IgD-negative memory B cell (primary cell): ENCODE data around the gene SCYL3. TPM values are rescaled to one million over a fixed set of nuclear protein-coding genes. Genes with fewer than 3 reads are reported as not detected.
"Not testable (repeated sequence)": the region's sequence is repeated elsewhere in the genome, so short reads cannot be mapped to it uniquely, and the experiment has no call there.

Source experiments
- H3K27ac Mint-ChIP-seq, 3 donors: one replicate each; pipeline ENCODE4 v1.8.0; 2020 to 2022; ENCODE audit warnings: mild to moderate bottlenecking in 3 of 3, mixed read lengths in 3 of 3, moderate library complexity in 1 of 3
- H3K27me3 Mint-ChIP-seq: one replicate; pipeline ENCODE4 v1.8.0; 2021; ENCODE audit warnings: mixed read lengths
- H3K36me3 Mint-ChIP-seq: one replicate; pipeline ENCODE4 v1.8.0; 2020; ENCODE audit warnings: mild to moderate bottlenecking, mixed read lengths
- H3K4me1 Mint-ChIP-seq, 3 donors: one replicate each; pipeline ENCODE4 v1.8.0; 2020 to 2022; ENCODE audit warnings: mixed read lengths in 3 of 3, mild to moderate bottlenecking in 1 of 3
- H3K4me3 Mint-ChIP-seq, 4 donors: one replicate each; pipeline ENCODE4 v1.8.0; 2020 to 2022; ENCODE audit warnings: mild to moderate bottlenecking in 4 of 4, mixed read lengths in 4 of 4, moderate library complexity in 3 of 4
- H3K9me3 Mint-ChIP-seq, 3 donors: one replicate each; pipeline ENCODE4 v1.8.0; 2020 to 2021; ENCODE audit warnings: mixed read lengths in 3 of 3, mild to moderate bottlenecking in 1 of 3
- polyA plus RNA-seq: library from polyadenylated mRNA; unstranded; fragments of 300-500 nt; fragmentation: Illumina TruSeq; gene quantifications from one replicate; pipeline ENCODE4 v1.2.3, GENCODE V29; 2021

The SCYL3 gene
- polyA plus RNA-seq, 1 donor from 2014 or later = 15.1 TPM

DNA sequence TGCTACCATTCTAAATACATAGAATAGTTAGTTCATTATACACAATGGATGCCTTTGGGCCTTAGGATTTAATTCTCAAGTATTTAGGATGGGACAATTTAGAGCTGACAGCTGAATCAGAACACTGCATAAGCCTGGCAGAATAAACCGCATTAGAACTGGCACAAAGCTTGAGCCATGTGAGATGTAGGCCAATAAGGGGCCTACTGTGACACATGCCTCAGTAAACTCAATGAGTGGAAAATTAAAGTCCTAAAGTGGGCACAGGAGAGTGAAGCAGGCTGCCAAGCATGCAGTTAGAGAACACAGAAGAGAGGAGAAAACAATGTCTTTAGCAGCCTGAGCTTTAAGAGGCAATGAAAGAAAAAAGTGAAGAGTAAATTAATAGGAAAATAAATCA, 24.3 kb downstream of the SCYL3 start:
- H3K27me3 Mint-ChIP-seq = no peaks in the 10 kb centered on the region
- H3K36me3 Mint-ChIP-seq = peaks cover 23% of the 10 kb centered on the region
- H3K27ac Mint-ChIP-seq = no peak overlapping the region
- H3K9me3 Mint-ChIP-seq = no peaks in the 10 kb centered on the region
- H3K4me1 Mint-ChIP-seq = peaks cover 15 to 22% (median 17%) of the 10 kb centered on the region in 3 donors
- H3K4me3 Mint-ChIP-seq = no peak overlapping the region

DNA sequence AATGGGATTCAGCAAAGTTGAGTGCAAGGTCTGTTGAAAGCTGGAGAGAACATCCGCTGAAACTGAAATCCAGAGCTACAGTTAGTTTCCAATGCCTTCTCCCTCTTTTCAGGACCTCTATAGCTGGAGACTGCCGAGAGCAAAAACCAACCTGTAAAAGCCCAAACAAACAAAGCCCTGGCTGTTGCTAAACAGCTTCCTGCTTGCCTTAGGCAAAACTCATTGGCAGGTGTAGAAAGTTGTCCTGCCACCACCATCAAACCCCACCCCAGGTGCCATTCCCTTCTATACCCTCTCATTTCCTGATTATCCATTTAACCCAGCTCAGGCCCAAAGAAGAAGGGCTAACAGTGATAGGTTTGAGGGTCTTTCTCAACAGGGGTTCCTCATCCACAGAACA, 24.7 kb downstream of the SCYL3 start:
- Mint-ChIP-seq H3K4me1 (peaks cover 11 to 19% (median 13%) of the 10 kb centered on the region in 3 donors), H3K36me3 (peaks cover 23% of the 10 kb centered on the region), H3K4me3 (no peak overlapping the region), H3K27ac (no peak overlapping the region), H3K9me3 (no peaks in the 10 kb centered on the region), H3K27me3 (no peaks in the 10 kb centered on the region)

DNA sequence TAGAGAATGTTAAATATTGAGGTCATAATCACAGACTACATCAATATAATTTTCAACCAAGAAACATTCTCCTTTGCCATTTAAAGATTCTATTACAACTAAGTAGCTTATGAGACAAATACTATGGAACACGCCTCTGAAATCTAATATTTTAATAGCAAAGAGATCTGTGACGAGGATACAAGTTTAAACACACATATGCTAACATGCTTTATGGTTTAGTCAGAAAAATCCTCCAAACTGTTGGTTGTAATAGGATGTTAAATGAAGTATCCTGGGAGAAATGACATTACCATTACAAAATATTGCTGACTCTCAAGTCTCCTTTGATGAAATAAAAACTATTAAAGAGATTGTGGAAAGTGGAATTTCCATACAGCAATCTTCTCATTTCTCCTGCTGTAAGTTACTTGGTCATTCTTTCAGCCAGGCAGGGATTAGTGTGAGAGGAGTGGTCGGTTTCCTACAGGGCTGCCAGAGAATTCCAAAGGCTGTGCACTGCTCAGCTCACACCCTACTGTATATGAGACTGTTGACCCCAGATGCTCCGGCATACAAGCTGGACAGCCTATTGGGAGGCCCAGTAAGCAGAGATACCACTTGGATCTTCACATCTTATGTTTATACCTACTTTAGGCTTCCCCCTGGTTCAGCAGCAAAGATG, 26.6 kb downstream of the SCYL3 start:
- Mint-ChIP-seq H3K9me3 (no peaks in the 10 kb centered on the region), H3K27me3 (no peaks in the 10 kb centered on the region), H3K4me3 (no peak overlapping the region), H3K4me1 (peaks cover 0 to 11% (median 0%) of the 10 kb centered on the region in 3 donors), H3K27ac (no peak overlapping the region), H3K36me3 (peaks cover 15% of the 10 kb centered on the region)

DNA sequence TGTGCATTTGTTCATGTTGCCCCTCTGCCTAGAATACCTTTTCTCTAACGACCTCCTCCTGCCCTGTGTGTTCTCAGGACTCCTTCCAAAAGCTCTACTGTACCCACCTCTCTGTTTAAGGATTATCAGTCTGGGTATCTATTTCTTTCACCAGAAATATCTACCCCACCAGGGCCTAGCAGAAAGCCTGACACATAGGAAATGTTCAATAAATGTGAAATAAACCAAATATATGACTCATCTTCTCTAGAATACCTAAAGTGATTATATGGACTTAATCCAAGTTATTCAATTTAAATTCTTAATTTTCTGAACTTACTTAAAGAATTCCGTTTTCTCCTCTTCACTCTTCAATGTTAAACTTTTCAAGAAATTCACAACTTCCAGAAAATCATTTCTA, 27.1 kb downstream of the SCYL3 start:
- H3K27me3 Mint-ChIP-seq = no peaks in the 10 kb centered on the region
- H3K36me3 Mint-ChIP-seq = peaks cover 13% of the 10 kb centered on the region
- H3K4me3 Mint-ChIP-seq = no peak overlapping the region
- H3K4me1 Mint-ChIP-seq = peaks cover 0 to 11% (median 0%) of the 10 kb centered on the region in 3 donors
- no peak overlapping the region for H3K27ac Mint-ChIP-seq
- no peaks in the 10 kb centered on the region for H3K9me3 Mint-ChIP-seq

DNA sequence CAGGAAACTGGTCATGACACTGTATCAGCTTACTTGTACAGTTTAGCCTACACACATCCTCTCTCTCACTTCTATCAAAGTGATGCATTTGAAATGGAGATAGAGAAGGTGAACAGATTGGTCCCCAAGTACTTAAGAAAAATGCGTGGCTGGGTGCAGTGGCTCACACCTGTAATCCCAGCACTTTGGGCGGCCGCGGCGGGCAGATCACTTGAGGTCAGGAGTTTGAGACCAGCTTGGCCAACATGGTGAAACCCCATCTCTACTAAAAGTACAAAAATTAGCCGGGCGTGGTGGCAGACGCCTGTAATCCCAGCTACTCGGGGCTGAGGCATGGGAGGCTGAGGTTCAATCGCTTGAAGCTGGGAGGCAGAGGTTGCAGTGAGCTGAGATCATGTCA, 29.2 kb downstream of the SCYL3 start:
- H3K4me3 Mint-ChIP-seq, H3K9me3 Mint-ChIP-seq, H3K36me3 Mint-ChIP-seq, H3K27me3 Mint-ChIP-seq: not testable (repeated sequence)
- Mint-ChIP-seq H3K27ac (peak overlapping the region in 1 of 3 donors; percentile 11), H3K4me1 (peaks cover 8 to 11% (median 9%) of the 10 kb centered on the region in 3 donors)

DNA sequence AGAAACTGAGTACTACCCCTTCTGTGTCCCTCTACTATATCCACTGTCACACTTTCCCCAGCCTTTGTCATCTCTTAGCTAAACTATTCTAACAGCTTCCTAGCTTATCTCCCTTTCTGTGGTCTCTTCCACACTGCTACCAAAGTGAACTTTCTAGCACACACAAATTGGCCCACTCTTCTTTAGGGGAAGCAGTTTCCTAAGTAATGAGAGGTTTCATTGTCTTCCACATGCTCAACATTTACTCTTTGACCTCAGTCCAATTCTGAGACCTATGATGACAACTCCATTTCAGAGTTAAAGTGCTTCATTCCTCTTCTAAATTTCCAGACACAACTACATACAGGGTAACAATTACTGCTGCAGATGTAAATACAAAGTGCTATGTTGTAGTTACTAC, 32.9 kb downstream of the SCYL3 start:
- Mint-ChIP-seq H3K27ac (no peak overlapping the region), H3K9me3 (no peaks in the 10 kb centered on the region), H3K27me3 (no peaks in the 10 kb centered on the region)

DNA sequence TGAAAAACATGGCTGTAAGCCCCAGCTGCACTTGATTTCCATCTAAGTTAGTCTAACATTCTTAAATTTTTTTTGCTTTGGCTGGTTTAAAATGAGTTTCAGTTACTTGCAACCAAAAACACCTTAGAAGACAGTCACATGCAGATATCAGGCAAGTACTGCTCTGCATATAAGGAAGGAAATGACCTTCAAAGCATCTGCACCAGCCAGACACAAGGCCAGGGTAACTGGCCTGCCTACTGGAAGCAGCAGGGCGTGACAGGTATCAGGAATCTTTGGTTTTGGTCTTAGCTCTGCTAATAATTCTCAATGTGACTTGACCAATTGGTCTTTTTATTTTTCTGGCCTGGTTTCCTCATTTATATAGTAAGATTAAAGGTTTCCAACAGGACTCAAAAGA, 33.5 kb downstream of the SCYL3 start:
- H3K4me1 Mint-ChIP-seq = peaks cover 3 to 13% (median 9%) of the 10 kb centered on the region in 3 donors
- H3K4me3 Mint-ChIP-seq = no peak overlapping the region
- H3K9me3 Mint-ChIP-seq = no peaks in the 10 kb centered on the region
- no peaks in the 10 kb centered on the region for H3K27me3 Mint-ChIP-seq
- H3K36me3 Mint-ChIP-seq = peaks cover 5% of the 10 kb centered on the region
- H3K27ac Mint-ChIP-seq = no peak overlapping the region

More for the DNA sequence above, 32.9 kb downstream of the SCYL3 start:
- H3K4me1 Mint-ChIP-seq = peaks cover 3 to 10% (median 9%) of the 10 kb centered on the region in 3 donors
- H3K4me3 Mint-ChIP-seq = no peak overlapping the region
- H3K36me3 Mint-ChIP-seq = peaks cover 5% of the 10 kb centered on the region

DNA sequence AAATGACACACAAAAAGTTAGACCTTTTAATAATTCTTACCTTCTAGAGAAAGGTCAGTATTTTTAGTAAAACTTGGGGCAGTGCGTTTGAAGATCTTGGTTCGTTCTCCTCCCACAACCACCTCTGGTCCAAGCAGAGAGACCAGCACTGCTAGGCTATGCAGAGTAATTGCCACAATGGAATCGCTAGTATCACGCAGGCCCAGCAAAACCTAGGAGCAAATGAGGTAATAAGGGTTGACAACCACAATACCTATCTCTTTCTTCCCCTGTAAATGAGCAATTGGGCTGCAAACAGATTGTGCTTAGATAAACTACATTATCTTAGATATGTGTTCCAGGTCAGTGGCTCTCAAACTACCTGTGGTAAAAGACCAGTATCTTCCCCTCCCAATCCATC, 34.7 kb downstream of the SCYL3 start:
- H3K4me3 Mint-ChIP-seq = no peak overlapping the region
- H3K27ac Mint-ChIP-seq = no peak overlapping the region
- peaks cover 3 to 13% (median 9%) of the 10 kb centered on the region in 3 donors for H3K4me1 Mint-ChIP-seq
- H3K9me3 Mint-ChIP-seq = no peaks in the 10 kb centered on the region
- no peaks in the 10 kb centered on the region for H3K27me3 Mint-ChIP-seq
- H3K36me3 Mint-ChIP-seq = peaks cover 5% of the 10 kb centered on the region

DNA sequence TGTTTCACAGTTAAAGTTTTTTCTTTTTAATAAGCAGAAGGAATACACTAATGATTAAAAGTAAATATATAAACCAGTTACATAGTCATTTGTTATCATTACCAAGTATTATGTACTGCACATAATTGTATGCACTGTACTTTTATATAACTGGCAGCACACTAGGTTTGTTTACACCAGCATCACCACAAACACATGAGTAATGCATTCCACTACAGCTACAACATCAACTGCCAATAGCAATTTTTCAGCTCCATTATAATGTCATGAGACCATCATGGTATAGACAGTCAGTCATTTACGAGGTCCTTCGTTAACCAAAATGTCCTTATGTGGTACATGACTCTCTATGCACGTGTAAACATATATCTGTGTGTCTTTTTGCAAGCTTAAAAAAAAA, 35.2 kb downstream of the SCYL3 start:
- Mint-ChIP-seq H3K9me3 (no peaks in the 10 kb centered on the region), H3K4me3 (no peak overlapping the region), H3K27ac (no peak overlapping the region), H3K27me3 (no peaks in the 10 kb centered on the region), H3K4me1 (peaks cover 3 to 13% (median 9%) of the 10 kb centered on the region in 3 donors), H3K36me3 (peaks cover 4% of the 10 kb centered on the region)

DNA sequence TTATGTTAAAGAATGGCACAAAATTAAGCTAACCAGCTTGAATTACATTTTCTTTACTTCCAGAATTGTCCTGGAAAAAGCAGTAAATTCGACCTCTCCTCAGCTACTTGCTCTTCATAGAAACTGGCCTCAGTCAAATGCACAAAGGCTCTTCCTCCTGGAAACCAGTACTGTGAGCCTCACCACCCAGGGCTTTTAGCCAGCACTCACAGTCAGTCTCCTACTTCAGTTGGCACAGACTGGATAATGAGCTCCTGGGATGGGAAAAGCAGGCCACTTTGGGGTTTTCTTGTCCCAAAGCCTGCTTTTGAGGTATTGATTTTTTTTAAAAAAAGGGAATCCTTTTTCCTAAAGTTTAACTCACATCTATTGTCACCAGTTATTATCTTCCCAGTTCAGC, 40.4 kb downstream of the SCYL3 start:
- Mint-ChIP-seq H3K4me3 (no peak overlapping the region), H3K27me3 (no peaks in the 10 kb centered on the region), H3K36me3 (peaks cover 3% of the 10 kb centered on the region), H3K27ac (no peak overlapping the region), H3K9me3 (no peaks in the 10 kb centered on the region), H3K4me1 (peaks cover 0 to 5% (median 3%) of the 10 kb centered on the region in 3 donors)

DNA sequence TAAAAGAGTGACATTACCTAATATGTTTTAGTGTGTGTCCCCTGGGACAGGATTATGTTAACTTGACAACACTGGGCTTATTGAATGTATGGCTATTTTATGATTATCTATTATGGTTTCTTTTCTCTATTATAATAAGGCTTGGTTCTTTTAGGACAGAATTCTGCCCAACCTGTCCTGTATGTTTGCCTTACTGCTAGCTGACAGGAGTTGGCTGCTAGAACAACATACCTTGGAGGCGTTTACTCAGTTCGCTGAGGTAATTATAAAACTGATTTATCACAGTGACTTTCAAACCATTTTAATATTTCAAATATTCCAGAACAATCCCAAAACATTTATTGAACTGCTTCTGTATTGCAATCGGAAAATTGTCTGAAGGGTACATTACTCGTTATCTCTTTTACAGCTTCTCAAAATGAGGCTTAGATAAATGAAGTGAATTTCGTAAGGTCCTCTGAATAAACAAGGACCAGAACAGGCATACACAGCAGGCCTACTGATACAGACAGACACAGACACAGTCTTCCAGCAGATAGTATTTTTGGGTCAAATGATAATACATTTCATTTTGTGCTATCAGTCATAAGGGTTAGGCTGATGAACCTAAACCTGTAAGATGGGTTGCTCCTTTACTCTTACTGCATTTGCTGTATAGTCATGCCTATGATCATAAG, 44.2 kb downstream of the SCYL3 start:
- Mint-ChIP-seq H3K9me3 (peaks cover 0 to 4% (median 0%) of the 10 kb centered on the region in 3 donors), H3K27ac (no peak overlapping the region), H3K27me3 (no peaks in the 10 kb centered on the region), H3K4me3 (no peak overlapping the region), H3K4me1 (peaks cover 0 to 3% (median 0%) of the 10 kb centered on the region in 3 donors), H3K36me3 (peaks cover 16% of the 10 kb centered on the region)

DNA sequence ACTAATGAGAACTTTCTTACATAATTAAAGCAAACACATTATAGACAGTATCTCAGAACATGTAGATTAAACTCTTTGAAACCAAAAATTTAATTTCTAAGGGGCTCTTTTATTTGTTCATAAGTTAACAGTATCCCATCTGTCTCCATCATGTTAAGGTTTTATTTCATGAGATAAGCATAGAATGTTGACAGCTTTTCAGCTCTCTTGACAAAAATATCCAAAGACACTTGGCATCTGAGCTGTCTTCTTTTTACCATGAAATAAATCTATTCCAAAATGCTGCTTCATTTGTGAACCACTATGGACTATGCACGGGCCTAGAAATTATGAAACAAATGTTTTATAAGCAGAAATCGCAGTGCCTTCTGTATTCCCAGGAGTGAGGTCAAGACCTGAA, 45.2 kb downstream of the SCYL3 start:
- no peak overlapping the region for H3K27ac Mint-ChIP-seq
- H3K27me3 Mint-ChIP-seq = no peaks in the 10 kb centered on the region
- H3K36me3 Mint-ChIP-seq = peaks cover 20% of the 10 kb centered on the region
- peaks cover 0 to 3% (median 0%) of the 10 kb centered on the region in 3 donors for H3K4me1 Mint-ChIP-seq
- H3K9me3 Mint-ChIP-seq = peaks cover 0 to 4% (median 0%) of the 10 kb centered on the region in 3 donors
- no peak overlapping the region for H3K4me3 Mint-ChIP-seq

DNA sequence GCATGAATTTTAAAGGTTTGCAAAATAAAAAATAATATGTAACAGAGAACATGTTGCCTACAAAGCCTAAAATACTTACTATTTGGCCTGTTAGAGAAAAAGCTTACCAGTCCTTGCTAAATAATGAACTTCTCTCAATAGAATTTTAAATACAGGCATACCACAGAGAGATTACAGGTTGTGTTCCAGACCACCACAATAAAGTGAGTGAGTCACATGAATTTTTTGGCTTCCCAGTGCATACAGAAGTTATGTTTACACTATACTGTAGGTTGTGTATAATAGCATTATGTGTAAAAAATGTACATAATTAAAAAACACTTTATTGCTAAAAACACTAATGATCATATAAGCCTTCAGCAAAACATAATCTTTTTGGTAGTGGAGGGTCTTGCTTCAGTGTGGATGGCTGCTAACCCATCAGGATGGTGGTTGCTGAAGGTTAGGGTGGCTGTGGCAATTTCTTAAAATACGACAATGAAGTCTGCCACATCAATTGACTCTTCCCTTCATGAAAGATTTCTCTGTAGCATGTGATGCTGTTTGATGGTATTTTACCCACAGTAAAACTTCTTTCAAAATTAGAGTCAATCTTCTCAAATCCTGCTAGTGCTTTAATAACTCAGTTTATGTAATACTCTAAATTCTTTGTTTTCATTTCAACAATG, 48.6 kb downstream of the SCYL3 start:
- no peak overlapping the region for H3K4me3 Mint-ChIP-seq
- no peaks in the 10 kb centered on the region for H3K27me3 Mint-ChIP-seq
- no peak overlapping the region for H3K27ac Mint-ChIP-seq
- H3K4me1 Mint-ChIP-seq = peaks cover 0 to 2% (median 0%) of the 10 kb centered on the region in 3 donors
- H3K36me3 Mint-ChIP-seq = peaks cover 21% of the 10 kb centered on the region
- H3K9me3 Mint-ChIP-seq = peaks cover 0 to 16% (median 3%) of the 10 kb centered on the region in 3 donors

DNA sequence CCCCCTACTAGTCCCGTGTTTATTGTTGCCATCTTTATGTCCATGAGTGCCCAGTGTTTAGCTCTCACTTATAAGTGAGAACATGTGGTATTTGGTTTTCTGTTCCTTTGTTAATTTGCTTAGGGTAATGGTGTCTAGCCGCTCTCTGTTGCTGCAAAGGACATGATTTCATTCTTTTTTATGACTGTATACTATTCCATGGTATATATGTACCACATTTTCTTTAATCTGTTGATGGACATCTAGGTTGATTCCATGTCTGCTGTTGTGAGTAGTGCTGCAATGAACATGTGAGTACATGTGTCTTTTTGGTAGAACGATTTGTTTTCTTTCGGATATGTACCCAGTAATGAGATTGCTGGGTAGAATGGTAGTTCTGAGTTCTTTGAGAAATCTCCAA, 54.8 kb downstream of the SCYL3 start:
- Mint-ChIP-seq H3K27ac (no peak overlapping the region), H3K27me3 (no peaks in the 10 kb centered on the region), H3K36me3 (peaks cover 23% of the 10 kb centered on the region), H3K9me3 (peaks cover 2 to 27% (median 6%) of the 10 kb centered on the region in 3 donors), H3K4me1 (peaks cover 2 to 8% (median 5%) of the 10 kb centered on the region in 3 donors), H3K4me3 (no peak overlapping the region)

DNA sequence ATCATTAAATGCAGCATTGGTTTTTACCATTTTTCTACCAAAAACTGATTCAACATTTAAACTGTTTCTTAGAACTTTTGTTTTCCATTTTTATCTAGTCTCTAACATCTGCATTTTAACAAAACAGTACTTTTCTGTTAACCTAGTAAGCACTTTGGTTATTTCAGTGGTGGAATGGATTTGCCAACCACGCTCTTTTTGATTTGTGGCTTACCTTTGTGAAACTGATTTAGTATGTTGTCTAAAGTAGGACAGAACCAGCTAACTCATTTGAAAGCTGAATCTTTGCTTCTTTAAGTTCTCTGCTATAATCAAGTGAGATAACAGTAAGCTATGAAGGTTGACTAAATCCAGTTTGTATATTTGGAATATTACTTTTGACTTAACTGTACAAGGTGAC, 57.5 kb downstream of the SCYL3 start:
- Mint-ChIP-seq H3K9me3 (peaks cover 2 to 24% (median 6%) of the 10 kb centered on the region in 3 donors), H3K27ac (no peak overlapping the region), H3K4me1 (peaks cover 2 to 7% (median 5%) of the 10 kb centered on the region in 3 donors), H3K4me3 (no peak overlapping the region), H3K36me3 (peaks cover 17% of the 10 kb centered on the region), H3K27me3 (no peaks in the 10 kb centered on the region)
